C4-2B (cell line): ENCODE results near the gene ZNF22.
A peak's percentile ranks its signal among the peaks of the same experiment; 100 is the strongest.
"Not testable (repeated sequence)": the region's sequence is repeated elsewhere in the genome, so short reads cannot be mapped to it uniquely, and the experiment has no call there.

Source experiments
- H3K27ac ChIP-seq: fragments of 450-650 bp; 2 replicates; pipeline ENCODE4 v1.5.1; 2017
- CTCF ChIP-seq: fragments of 450-650 bp; conservative IDR thresholded peaks from 2 replicates; pipeline ENCODE4 v1.5.1; 2017; ENCODE audit warnings: mild to moderate bottlenecking
- ZFX ChIP-seq: fragments of 450-650 bp; IDR thresholded peaks from 2 replicates; pipeline ENCODE4 v1.6.1; 2017

Gene ZNF22

DNA sequence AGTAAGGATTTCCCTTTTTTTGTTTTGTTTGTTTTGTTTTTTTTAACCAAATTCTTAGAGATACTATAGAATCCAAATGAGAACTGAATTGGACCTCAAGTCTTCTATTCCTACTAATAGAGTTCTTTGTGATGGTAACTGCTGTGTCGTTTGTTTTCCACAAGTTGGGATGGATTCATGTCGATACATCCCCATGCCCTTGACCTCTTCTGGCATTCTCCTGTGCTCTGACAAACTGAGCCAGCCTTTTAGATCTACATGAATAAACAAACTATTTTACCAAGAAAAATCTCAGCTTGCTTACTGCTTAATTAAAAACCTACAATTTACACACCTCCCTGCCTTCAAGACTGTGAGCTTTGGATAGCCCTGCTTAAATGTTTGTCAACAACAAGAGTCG is 3.9 kb downstream of the ZNF22 start:
- H3K27ac ChIP-seq, result no peak overlapping the region
- no peak for TF ChIP-seq CTCF
- no peak for TF ChIP-seq ZFX

DNA sequence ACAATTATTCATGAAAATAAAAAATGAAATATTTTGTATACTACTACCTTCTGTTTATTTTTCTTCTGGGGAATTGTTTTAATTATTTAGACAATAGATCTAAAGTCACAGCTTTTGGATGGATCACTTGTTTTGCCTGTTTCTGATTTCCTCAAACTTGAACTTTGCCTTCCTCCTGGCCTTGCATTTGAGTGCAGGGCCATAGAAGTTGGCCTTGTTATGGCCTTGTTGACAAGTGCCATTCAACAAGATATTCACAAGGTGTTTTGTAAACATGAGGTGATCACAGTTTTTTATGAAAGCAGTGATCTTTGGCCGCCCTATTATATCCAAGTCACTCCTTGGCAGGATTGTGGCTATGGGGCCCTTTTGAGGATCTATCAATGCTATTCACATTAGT is 4.6 kb downstream of the ZNF22 start:
- TF ChIP-seq ZFX, result no peak
- no peak overlapping the region for H3K27ac ChIP-seq

DNA sequence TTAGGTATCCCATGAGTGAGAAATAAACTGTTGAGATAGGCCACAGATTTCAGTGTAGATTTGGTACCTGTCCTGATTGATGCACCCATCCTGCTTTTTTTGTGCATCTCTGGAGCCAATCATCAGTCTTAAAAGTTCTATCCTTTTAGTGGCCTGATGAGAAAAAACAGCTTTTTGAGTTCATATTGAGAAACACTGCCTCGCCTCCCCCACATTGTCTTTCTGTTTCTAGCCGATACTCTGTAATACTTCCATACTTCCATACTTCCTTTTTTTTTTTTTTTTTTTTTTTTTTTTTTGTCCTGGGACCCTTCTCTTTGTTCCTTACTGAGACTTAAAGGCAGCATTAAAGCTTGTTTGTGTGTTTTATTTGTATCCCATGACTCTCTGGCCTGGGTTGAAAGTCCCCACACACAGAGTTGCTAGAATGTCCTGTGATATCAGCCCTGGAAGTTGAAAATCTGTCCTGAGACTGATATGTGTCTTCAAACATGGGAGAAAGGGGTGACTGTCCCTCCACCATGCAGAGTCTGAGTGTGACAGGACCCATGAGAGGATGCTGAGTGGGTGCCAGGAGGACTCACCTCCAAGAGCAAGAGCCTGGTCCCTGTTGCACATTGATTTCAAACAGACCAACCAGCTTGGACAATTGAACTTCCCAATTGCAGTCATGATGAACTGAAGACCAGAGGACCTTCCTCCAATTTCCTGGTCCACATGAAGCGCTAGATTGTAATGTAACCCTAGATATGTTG is 5.7 kb downstream of the ZNF22 start:
- H3K27ac ChIP-seq, result no peak overlapping the region
- TF ChIP-seq CTCF (no peak), ZFX (no peak)

- TF ChIP-seq CTCF (peak; percentile 91), ZFX (no peak)
- H3K27ac ChIP-seq, result no peak overlapping the region
Measured at GRCh38 chr10:45008524-45009161, 7.9 kb downstream of the ZNF22 start.

DNA sequence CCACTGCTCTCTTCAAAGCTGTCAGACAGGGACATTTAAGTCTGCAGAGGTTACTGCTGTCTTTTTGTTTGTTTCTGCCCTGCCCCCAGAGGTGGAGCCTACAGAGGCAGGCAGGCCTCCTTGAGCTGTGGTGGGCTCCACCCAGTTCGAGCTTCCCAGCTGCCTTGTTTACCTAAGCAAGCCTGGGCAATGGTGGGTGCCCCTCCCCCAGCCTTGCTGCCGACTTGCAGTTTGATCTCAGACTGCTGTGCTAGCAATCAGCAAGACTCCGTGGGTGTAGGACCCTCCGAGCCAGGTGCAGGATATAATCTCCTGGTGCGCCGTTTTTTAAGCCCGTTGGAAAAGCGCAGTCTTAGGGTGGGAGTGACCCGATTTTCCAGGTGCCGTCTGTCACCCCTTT is 13.8 kb downstream of the ZNF22 start:
- H3K27ac ChIP-seq, result not testable (repeated sequence)

- no peak overlapping the region for H3K27ac ChIP-seq
- TF ChIP-seq ZFX, result no peak
Measured at GRCh38 chr10:45015590-45015989, 14.9 kb downstream of the ZNF22 start.

GRCh38 chr10:45023426-45023825 is 22.7 kb downstream of the ZNF22 start:
- TF ChIP-seq CTCF (no peak), ZFX (no peak)
- no peak overlapping the region for H3K27ac ChIP-seq

GRCh38 chr10:45034301-45034700 is 33.6 kb downstream of the ZNF22 start:
- TF ChIP-seq CTCF (no peak), ZFX (no peak)
- no peak overlapping the region for H3K27ac ChIP-seq

DNA sequence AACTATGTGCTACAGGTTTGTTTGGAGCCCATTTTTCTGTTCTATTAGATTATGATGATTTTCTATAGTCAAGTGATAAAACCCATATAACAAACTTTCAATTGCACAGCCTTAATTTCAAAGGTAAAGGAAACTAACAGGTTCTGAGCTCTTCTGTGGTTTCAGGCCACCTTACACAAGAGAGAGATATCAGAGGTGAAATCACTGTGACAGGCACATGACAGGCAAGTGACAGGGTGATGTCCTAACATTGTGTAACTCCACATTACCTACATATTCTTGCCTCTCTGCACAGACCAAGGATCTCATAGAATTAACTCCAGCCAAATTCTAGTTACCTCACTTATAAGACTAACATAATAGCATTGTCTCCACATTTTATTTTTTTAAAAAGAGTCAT is 35.0 kb downstream of the ZNF22 start:
- no peak overlapping the region for H3K27ac ChIP-seq
- TF ChIP-seq CTCF (no peak), ZFX (no peak)
